DMS79 treated with DMSO at 0.1 percent for 48 hours (cell line): ENCODE data around the gene UQCR10.

ENCODE experiments used
- DNase-seq: peaks from one replicate; lab custom pipeline; 2025; lab: John Stamatoyannopoulos, UW

Gene UQCR10

DNA sequence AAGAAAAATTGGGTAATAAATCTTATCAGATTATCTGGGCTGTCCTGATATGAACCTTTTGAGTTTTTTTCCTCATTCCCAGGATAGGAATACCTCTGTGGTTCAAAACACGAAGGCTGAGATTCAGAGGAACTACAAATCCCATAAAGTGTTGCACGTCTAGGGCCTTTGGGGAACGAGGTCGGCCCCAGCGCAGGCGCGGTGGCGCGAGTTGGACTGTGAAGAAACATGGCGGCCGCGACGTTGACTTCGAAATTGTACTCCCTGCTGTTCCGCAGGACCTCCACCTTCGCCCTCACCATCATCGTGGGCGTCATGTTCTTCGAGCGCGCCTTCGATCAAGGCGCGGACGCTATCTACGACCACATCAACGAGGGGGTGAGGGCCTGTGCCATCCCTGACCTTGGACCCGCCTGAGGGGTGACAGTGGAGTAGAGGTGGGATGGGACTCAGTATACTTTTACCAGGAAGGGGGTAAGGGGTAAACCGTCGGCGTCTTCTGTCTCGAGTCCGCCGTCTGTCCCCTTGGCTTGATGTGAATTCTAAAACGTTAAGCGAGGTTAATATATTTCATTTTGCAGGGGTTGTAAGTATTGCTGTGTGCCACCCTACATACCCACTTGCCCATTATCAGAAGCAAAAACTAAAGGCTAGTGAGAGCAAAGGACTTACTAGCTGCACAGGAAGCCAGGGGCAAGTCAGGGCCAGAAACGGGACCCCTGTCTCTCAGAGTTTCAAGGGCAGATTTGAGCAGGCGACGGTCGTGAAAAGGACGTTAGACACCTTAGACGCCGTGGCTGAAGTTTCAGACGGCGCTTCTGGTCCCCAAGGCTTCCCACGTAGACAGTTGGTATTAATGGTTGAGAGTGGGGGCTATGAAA lies at the start of gene UQCR10:
UQCR10 (plus strand) TSS at position 199 of the 881 bp plus-strand sequence; CDS start at position 229, 30 bp downstream.
- peak; percentile 64 for DNase-seq

DNA sequence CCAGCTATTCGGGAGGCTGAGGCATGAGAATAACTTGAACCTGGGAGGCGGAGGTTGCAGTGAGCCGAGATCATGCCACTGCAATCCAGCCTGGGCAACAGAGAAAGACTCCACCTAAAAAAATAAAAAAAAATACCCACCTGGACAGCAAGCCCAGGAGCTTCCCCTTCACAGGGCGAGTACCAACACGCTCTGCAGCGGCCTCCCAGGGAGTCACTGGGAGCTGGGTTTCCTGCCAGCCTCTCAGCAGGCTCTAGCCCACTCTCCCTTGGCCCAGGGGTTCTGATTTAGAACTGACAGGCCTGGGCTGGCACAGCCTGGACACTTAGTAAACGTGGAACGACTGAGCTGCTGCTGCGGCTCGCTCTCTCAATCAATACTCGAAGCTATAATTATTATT lies 49.4 kb upstream of the UQCR10 start:
- DNase-seq = peak; percentile 20

DNA sequence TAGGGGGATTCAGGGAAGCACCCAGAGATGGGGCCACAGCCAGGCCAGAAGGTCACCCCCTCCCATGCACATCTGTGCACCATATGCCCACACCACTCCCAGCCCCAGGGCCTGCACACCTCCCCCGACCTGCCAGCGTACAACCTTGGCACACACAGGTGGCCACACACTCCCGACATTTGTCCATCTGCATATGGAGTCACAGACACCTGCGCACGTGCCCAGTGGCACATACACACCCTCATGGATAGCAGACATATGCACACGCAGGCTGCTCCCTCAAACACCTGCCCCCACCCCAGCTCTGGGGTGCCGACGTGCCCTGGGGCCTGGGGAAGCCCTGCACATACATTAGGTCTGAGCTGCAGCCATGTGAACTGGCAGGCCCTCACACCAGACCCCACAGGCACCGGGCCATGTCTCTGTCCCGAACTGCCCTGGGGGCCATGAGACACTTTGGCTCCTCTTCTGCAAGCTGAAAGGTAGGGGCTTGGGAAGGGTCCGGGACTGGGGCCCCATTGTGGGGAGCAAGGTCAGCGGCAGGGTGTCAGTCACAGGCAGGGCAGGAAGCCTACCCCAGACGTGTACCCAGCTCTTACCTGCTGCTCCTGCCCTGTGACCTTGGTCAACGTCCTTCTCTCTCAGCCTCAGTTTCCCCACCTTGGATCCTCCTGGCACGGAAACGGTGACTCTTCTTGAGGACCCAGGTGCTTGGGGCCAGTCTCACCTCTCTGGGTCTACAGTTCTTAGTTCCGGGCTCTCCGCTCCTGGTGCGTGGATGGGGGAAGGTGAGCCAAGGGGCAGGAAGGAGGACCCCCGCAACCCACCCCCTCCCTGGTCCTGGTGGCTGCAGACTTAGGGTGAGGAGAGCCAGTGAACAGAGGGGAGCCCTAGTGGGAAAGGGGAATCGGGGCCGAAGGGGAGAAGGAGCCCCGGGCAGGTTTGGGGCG lies 47.9 kb upstream of the UQCR10 start:
- DNase-seq = no peak

DNA sequence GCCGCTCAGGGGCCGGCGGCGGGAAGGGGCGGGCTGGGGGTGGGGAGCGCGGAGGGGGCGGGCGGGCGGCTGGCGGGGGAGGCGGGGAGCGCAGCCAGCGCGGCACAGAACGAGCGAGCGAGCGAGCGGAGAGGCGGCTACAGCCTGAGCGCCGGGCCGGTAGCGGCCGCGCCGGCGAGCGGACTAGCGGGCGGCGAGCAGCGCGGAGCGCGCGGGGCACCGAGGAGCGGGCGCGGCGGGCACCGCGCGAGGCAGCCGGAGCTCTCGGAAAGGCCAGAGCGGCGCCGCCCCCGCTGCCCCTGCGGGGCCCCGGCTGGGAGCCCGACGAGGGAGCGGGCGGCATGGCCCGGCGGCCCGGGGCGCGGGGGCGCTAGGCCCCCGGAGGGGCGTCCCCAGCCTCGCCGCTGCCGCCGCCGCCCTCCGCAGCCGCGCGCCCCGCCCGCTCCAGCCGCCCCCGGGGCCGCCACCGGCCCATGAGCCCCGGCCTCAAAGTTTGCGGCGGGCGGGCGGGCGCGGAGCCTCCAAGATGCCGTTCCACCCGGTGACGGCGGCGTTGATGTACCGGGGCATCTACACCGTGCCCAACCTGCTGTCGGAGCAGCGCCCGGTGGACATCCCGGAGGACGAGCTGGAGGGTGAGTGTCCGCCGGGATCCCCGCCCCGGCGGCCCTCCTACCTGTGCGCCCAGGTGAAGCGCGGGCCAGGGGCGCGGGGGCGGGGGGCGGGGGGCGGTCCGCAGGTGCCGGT lies 47.1 kb upstream of the UQCR10 start, which contains the start of gene CABP7:
CABP7 (plus strand) TSS at position 105 of the 747 bp plus-strand sequence; CDS start at position 527, 422 bp downstream.
- no peak for DNase-seq

DNA sequence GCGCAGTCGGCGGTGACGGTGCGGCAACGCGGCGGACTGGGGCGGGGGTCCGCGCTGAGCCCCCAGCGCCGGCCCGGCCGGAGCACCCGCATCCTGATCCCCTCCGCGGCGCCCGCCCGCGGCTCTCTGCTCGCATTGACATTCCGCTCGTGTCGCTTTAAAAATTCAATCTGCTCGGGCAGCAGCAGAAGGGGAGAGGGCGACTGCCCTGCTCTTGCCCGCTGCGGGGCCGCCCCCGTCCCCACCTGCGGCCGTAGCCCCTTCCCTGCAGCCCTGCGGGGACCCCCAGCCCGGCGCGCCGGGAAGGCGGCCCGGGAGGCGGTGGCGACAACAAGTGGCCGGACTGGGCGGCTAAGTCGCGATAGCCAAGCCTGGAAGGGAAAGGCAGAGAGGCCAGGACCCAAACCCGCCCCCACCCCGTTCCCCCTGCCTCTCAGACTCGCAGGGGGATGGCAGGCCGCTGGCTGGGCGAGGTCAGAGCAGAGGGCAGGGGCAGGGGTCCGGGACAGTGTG lies 46.3 kb upstream of the UQCR10 start:
- DNase-seq = no peak

DNA sequence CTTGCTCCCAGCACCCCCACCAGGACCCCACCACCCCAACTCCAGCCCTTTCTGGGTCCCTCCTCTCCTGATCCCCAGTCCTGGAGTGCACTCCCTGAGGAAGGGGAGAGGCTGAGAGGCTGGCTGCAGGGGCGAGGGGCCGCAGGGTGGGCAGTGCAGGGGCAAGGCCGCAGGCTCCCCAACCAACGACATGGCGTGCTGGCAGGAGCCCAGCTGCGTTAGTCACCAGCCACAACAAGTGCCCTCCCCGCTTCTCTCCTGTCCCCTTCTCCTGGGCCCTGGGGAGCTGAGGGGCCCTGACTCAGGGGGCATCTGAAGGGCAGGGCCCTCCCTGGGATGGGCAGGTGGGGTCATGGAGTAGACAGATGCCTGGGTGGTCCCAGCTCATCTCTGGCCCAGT lies 45.0 kb upstream of the UQCR10 start:
- DNase-seq = no peak

DNA sequence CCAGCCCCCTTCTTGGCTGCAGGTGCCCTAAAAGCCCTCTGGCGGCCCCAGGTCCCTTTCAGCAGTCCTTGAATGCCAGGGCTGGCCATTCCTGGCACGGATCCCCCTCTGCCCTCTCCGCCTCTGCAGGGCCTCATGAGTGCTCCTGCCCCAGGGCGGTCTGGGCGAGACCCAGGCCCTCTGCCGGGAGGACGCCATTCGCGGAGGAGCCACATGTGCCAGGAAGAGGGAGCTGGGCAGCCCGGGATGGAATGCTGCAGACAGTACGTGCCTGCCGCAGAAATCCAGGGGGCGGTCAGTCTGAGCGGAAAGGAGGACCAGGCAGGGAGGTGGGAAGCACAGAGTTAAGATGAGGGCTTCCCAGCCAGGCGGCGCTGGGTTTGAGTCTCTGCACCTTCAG lies 44.6 kb upstream of the UQCR10 start:
- DNase-seq = no peak

DNA sequence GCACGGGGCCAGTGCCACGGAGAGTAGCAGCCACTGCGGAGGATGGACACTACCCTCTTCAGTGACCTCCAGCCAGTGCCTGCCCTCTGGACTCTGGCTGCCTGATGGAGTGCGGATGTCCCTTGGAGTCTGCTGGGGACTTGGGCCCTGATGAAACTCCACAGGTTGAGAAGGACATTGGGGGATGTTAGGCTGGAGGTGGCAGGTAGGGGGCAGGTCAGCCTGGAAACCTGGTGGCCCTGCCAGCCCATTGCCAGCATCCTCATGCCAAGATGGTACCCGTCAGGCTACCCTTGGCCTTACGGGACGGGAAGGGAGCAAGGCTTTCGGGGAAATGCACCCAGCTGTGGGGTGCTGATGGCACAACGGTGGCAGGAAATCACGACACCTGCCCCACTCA lies 43.4 kb upstream of the UQCR10 start:
- DNase-seq = no peak

DNA sequence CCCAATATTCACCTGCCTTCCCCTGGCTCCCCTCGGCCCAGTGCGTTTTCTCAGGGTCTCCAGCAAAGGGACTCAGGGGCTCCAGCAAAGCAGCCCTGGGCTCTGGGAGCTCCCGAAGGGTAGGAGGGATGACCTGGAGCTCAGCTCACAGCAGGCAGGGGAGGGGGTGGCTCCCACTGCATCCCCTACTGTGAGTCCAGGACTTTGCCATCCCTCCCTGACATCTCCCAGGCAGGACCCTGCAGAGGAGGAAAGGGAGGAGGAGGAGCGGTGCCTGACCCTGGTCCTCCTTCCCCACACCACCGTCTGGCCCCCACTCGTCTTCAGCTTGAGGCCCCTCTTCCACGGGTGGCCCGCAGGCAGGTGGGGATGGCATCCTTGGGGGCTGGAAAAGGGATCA lies 42.3 kb upstream of the UQCR10 start:
- no peak for DNase-seq

DNA sequence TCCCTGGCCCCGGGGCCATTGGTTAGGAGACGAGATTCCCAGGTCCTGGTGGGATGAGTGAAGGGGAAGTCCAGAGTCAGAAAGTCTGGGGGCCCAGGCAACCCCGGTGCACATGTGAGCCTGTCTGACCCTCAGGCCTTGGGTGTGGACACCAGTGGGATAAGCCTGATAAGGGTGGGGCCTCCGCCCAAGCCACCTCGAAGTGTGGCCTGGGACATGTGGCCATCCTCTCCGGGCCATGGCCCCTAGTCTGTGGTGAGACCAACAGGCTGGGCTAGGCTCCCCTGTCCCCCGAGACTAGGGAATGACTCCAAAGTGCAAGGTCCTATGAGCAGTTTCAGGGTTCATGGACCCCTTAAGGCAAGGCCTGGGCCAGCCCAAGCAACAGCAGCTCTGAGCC lies 41.1 kb upstream of the UQCR10 start:
- DNase-seq = no peak

DNA sequence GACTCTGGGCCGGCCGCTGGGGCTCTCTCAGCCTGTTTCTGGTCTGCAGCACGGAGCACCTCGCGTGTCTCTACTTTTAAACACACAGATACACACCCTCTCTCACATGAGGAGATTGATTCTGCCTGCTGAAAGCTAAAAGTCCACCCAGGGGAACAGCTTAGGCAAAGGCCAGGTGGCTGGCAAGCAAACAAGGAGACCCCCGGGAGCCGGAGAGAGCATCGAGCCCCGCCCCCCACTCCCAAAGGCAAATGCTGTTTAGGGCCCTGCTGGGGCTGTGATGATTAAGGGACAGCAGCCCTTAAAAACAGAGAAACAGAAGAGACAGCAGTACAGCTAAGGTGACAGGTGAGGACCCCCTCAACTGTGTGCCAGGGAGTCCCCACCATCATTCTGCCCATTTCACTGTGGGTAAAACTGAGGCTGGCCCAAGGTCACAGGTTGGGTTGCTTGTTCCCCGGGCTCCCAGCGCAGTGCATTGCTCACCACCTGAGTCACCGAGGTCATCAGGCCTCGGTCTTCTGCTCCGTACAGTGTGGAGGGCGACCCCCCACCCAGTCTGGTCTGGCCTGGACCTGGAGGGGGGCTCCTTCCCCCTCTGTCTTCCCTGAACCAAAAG lies 40.5 kb upstream of the UQCR10 start:
- DNase-seq = no peak

DNA sequence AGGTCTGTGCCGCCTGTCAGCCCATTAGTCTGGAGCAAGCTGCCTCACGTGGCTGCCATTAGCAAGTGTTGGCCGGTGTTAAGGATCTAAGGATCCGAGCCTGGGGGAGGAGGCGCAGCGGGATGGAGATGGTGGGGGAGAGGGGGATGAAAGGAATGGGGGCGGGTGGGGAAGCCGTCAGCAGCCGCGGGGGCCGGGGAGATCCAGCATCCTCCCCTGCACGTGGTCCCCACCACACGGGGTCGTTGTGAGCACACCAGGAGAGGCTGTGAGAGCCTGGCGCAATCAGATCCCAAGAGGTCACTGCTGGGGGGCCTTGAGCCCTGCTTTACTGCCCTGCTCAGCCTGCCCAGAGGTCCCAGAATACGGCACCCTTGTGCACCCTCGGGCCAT lies 40.0 kb upstream of the UQCR10 start:
- DNase-seq = no peak

DNA sequence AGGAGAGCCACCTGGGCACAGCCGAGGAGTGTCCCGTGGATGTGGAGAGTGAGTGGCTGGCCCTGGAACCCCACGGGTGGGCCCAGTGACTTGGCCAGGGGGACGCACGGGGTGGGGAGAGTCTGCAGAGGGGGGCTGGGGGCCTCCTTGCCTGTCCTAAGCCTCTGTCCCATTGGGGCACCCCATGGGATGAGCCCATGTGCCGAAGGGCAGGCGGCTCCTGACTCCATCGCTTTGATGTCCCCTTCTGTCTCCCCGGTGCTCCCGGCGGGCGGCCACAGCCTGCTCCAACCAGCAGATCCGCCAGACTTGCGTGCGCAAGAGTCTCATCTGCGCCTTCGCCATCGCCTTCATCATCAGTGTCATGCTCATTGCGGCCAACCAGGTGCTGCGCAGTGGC lies 38.0 kb upstream of the UQCR10 start:
- no peak for DNase-seq

DNA sequence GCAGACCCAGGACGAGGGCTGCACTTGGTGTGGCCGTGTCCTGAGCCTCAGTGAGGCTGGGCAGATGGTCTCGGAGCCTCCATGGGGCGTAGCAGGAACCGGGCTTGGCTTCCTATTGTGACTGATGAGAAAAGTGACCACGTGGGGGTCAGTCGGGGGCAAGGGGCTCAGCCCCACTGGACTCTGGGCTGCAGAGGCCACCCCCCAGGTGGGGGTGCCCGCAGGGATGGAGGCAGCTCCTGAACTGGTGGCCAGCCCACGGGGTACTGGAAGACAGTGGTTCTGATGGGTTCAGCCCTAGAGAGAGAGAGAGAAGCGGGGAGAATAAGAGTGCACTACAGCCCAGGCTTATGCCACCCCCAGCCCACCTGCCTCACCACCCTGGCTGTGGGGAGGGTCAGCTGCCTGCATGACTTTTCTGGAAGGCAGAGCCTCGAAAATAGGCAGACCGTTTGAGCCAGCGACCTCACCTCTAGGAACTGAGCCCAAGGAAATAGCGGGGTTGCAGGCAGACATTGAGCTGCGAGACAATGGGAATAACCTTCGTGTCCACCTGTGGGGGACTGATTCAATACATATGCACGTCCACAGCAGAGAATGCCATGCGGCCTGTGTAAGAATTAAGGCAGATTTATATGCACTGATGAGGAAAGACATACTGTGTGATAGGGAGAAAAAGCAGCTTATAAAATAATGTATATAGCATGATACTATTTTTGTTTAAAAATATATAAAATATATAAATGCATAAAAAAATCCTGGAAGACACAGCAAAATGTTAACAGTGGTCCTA lies 35.9 kb upstream of the UQCR10 start:
- no peak for DNase-seq

DNA sequence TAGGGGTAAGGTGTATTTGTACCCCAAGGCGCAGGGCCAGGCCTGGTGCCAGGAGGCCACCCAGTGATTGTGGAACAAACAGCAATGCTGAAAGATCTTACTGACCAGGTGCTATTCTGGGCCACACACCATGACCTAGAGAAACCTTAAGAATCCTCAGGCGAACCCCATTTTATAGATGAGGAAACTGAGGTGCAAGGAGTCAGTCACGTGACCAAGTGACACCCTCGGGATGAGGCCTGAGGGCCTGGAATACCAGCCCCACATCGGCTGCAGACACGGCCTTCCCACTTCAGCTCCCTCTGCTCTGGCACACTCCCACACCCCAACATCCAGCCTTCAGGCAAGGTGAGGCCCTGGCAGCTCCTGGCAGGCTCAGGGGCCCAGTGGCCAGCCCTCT lies 34.3 kb upstream of the UQCR10 start:
- peak; percentile 24 for DNase-seq

DNA sequence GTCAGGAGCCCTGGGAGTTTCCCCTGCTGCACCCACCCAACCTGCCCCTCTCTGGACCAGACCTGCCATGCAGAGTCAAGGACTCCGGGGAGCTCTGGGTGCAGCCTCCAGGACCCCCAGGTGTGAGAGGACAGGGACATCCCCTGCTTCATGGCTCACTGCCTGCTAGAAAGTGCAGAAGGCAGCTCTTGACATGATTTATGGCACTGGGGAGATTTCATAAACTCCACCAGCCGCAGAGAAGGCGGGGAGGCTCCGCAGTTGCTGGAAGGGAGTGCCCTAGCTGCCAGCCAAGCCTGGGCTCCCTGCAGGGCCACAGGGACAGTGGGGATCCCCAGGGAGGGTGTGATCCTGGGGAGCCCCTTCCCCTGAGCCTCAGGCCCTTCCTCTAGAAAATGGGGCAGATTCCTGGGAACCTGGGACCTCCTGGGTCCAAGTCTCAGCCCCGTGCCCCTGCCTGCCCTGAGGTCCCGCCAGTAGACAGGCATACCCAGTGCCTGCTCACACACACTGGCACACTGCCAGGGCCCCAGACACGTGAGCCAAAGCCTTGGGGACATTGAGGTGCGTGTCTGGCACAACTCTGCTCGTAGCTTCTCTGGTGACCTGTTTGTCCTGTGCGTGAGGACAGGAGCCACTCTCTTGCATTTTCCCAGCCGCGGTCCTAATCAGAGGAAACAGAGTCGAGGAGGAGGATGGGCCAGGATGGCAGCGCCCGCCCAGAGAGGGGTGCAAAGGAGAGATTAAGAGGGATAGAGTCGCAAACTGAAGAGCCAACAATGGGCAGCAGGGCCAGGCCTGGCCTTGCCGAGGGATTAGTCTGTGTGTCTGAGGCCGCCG lies 33.6 kb upstream of the UQCR10 start:
- peak; percentile 60 for DNase-seq

DNA sequence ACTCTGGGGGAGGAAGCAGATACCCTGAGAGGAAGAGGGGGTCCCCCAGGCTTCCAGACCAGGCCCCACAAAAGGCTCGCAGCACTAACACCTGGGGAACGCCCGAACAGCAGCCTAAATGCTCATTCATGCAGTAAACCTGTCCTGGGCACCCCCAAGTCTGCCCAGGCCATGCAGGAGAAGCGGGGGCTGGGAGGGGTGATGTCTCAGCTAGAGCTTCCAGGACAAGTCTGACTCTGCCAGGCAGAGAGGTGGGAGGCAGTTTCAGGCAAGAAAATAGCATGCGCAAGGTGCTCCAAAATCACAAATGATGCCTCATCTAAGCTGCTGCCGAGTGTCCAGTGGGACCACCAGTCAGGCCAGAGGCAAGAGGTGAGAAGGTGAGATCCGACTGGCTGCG lies 32.8 kb upstream of the UQCR10 start:
- no peak for DNase-seq

DNA sequence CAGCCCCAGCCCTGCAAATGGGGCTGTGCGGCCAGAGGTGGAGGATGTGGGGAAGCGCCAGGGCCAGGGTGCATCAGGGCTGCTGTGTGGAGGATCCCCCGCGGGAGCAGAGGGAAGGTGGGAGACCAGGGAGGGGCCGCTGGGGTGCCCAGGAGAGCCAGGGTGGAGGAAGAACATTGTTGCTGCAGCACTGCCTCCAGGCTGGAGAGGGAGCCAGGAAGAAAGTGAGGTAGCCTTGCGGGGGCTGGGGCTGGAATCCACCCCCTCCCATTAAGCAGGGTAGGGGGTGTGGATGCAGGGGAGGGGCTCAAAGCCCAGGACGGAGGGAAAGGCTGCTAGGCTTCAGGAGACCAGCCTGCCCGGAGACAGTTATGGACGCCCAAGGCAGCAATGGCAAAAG lies 32.3 kb upstream of the UQCR10 start:
- DNase-seq = no peak

DNA sequence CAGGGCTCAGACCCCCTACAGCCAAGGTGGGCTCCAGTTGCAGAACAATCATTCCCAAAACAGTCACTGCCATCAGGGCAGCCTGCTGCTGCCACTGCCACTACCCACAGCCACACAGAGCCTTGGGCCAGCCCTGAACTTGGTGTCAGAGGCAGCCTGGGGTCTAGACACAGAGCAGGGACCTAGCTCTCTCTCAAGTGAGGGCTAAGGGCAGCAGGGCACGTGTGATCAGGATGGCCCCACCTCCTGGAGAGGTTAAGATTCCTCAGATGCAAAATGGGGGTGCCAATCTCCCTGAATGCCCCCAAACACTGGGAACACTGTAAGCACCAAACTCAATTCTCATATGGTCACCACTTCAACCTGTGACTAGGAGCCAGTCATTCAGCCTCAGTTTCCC lies 31.8 kb upstream of the UQCR10 start:
- DNase-seq = no peak
